ENCODE measurements around the gene GRB10.

- TF ChIP-seq, protein P1, sequence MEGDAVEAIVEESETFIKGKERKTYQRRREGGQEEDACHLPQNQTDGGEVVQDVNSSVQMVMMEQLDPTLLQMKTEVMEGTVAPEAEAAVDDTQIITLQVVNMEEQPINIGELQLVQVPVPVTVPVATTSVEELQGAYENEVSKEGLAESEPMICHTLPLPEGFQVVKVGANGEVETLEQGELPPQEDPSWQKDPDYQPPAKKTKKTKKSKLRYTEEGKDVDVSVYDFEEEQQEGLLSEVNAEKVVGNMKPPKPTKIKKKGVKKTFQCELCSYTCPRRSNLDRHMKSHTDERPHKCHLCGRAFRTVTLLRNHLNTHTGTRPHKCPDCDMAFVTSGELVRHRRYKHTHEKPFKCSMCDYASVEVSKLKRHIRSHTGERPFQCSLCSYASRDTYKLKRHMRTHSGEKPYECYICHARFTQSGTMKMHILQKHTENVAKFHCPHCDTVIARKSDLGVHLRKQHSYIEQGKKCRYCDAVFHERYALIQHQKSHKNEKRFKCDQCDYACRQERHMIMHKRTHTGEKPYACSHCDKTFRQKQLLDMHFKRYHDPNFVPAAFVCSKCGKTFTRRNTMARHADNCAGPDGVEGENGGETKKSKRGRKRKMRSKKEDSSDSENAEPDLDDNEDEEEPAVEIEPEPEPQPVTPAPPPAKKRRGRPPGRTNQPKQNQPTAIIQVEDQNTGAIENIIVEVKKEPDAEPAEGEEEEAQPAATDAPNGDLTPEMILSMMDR (IDR thresholded peaks at IDR 0.05) = no peak
- TF ChIP-seq POLR2A (IDR thresholded peaks at IDR 0.05) = no peak
Observed at GRCh38 chr7:50684011-50684712, 98.5 kb downstream of the GRB10 start.
